ENCODE data around the gene FOXF2. TPM values are rescaled to one million over a fixed set of nuclear protein-coding genes. Genes with fewer than 3 reads are reported as not detected.

Gene FOXF2
- total RNA-seq, 1 experiment from 2014 or later: not detected

- intact Hi-C loops (cut with micrococcal nuclease): no loop called here
- Histone ChIP-seq H3K79me2 (ENCODE audit: low read length) (no peaks in the 10 kb centered on the region), H3K27me3 (ENCODE audit: low read length) (peaks cover 96% of the 10 kb centered on the region)
Observed at GRCh38 chr6:1371933-1372332, 17.4 kb upstream of the FOXF2 start.

GRCh38 chr6:1372690-1373089 is 16.7 kb upstream of the FOXF2 start:
- no peak for DNase-seq
- no peak overlapping the region for H2AFZ ChIP-seq (ENCODE audit: low read length)
- no TSS peak for BruUV-seq (replicated peaks)
- TF ChIP-seq EZH2phosphoT487 (IDR thresholded peaks at IDR 0.05; ENCODE audit: borderline replicate concordance, low read length) (no peak), EZH2 (IDR thresholded peaks at IDR 0.05; ENCODE audit: low read length, unreplicated experiment) (no peak), CTCF (conservative IDR thresholded peaks at IDR 0.05; ENCODE audit: low read depth, low read length) (no peak)
- no peaks in the 10 kb centered on the region for H3K9me3 ChIP-seq (ENCODE audit: low read length)
- H3F3A ChIP-seq (ENCODE audit: low read length, unreplicated experiment): no peaks in the 10 kb centered on the region
- H4K20me1 ChIP-seq (ENCODE audit: low read length): no peaks in the 10 kb centered on the region
- H3K27me3 ChIP-seq (ENCODE audit: low read length): peaks cover 94% of the 10 kb centered on the region
- no peak overlapping the region for H3K9ac ChIP-seq (ENCODE audit: low read length)
- no peaks in the 10 kb centered on the region for H3K79me2 ChIP-seq (ENCODE audit: low read length)
- POLR2A ChIA-PET (ENCODE audit: unreplicated experiment): no interaction called here
- H3K27ac ChIP-seq (ENCODE audit: low read length): no peak overlapping the region
- no peak overlapping the region for H3K4me2 ChIP-seq (ENCODE audit: low read length)
- CTCF ChIA-PET: no interaction called here
- ATAC-seq: no peak
- no peaks in the 10 kb centered on the region for H3K9me2 ChIP-seq (replicated peaks; ENCODE audit: low read length)
- intact Hi-C loops (cut with micrococcal nuclease): no loop called here
- no peaks in the 10 kb centered on the region for H3K4me1 ChIP-seq (ENCODE audit: insufficient read depth, low read length)
- no peaks in the 10 kb centered on the region for H3K36me3 ChIP-seq (ENCODE audit: low read depth, low read length)
- no peak overlapping the region for H3K4me3 ChIP-seq (ENCODE audit: low read length)

More at GRCh38 chr6:1371933-1372332, 17.4 kb upstream of the FOXF2 start:
- Histone ChIP-seq H3K4me2 (ENCODE audit: low read length) (no peak overlapping the region), H3K4me3 (ENCODE audit: low read length) (no peak overlapping the region), H3K27ac (ENCODE audit: low read length) (no peak overlapping the region), H2AFZ (ENCODE audit: low read length) (no peak overlapping the region), H3F3A (ENCODE audit: low read length, unreplicated experiment) (no peaks in the 10 kb centered on the region), H3K4me1 (ENCODE audit: insufficient read depth, low read length) (no peaks in the 10 kb centered on the region), H3K9me3 (ENCODE audit: low read length) (no peaks in the 10 kb centered on the region), H3K9me2 (replicated peaks; ENCODE audit: low read length) (no peaks in the 10 kb centered on the region), H4K20me1 (ENCODE audit: low read length) (no peaks in the 10 kb centered on the region), H3K9ac (ENCODE audit: low read length) (no peak overlapping the region), H3K36me3 (ENCODE audit: low read depth, low read length) (no peaks in the 10 kb centered on the region)
- ATAC-seq: no peak
- BruUV-seq (replicated peaks): no TSS peak
- ChIA-PET CTCF (no interaction called here), POLR2A (ENCODE audit: unreplicated experiment) (no interaction called here)
- no peak for TF ChIP-seq CTCF (conservative IDR thresholded peaks at IDR 0.05; ENCODE audit: low read depth, low read length)
- TF ChIP-seq EZH2phosphoT487 (IDR thresholded peaks at IDR 0.05; ENCODE audit: borderline replicate concordance, low read length): no peak
- no peak for TF ChIP-seq EZH2 (IDR thresholded peaks at IDR 0.05; ENCODE audit: low read length, unreplicated experiment)
- no peak for DNase-seq

- Histone ChIP-seq H3K4me1 (ENCODE audit: insufficient read depth, low read length) (no peaks in the 10 kb centered on the region), H3K4me3 (ENCODE audit: low read length) (no peak overlapping the region), H3K27ac (ENCODE audit: low read length) (no peak overlapping the region), H3K4me2 (ENCODE audit: low read length) (no peak overlapping the region), H3K9me3 (ENCODE audit: low read length) (no peaks in the 10 kb centered on the region), H3K27me3 (ENCODE audit: low read length) (peaks cover 93% of the 10 kb centered on the region), H3F3A (ENCODE audit: low read length, unreplicated experiment) (no peaks in the 10 kb centered on the region), H3K79me2 (ENCODE audit: low read length) (no peaks in the 10 kb centered on the region), H2AFZ (ENCODE audit: low read length) (no peak overlapping the region), H3K36me3 (ENCODE audit: low read depth, low read length) (no peaks in the 10 kb centered on the region), H4K20me1 (ENCODE audit: low read length) (no peaks in the 10 kb centered on the region), H3K9me2 (replicated peaks; ENCODE audit: low read length) (no peaks in the 10 kb centered on the region), H3K9ac (ENCODE audit: low read length) (no peak overlapping the region)
- DNase-seq: no peak
- BruUV-seq (replicated peaks): no TSS peak
- intact Hi-C loops (cut with micrococcal nuclease): no loop called here
- no peak for ATAC-seq
- ChIA-PET CTCF (no interaction called here), POLR2A (ENCODE audit: unreplicated experiment) (no interaction called here)
- TF ChIP-seq CTCF (conservative IDR thresholded peaks at IDR 0.05; ENCODE audit: low read depth, low read length): no peak
- TF ChIP-seq EZH2phosphoT487 (IDR thresholded peaks at IDR 0.05; ENCODE audit: borderline replicate concordance, low read length): no peak
- TF ChIP-seq EZH2 (IDR thresholded peaks at IDR 0.05; ENCODE audit: low read length, unreplicated experiment): no peak
Observed at GRCh38 chr6:1376653-1377052, 12.7 kb upstream of the FOXF2 start.
